ENCODE data around the gene CHRM4.

Gene CHRM4

GRCh38 chr11:46362156-46363030 lies 29.2 kb downstream of the CHRM4 start:
- no peak for DNase-seq (ENCODE audit: insufficient read length, low spot score)
- no peak for FAIRE-seq
- no peak for TF ChIP-seq POLR2A (IDR thresholded peaks at IDR 0.05; ENCODE audit: low read depth, low read length)

- no peak for DNase-seq (ENCODE audit: insufficient read length, low spot score)
- TF ChIP-seq POLR2A (IDR thresholded peaks at IDR 0.05; ENCODE audit: low read depth, low read length) = no peak
- FAIRE-seq = no peak
Observed at GRCh38 chr11:46361283-46362155, 30.1 kb downstream of the CHRM4 start.

- no peak for TF ChIP-seq POLR2A (IDR thresholded peaks at IDR 0.05; ENCODE audit: low read depth, low read length)
- FAIRE-seq (no peak), DNase-seq (ENCODE audit: insufficient read length, low spot score) (no peak)
Observed at GRCh38 chr11:46360878-46361277, 30.7 kb downstream of the CHRM4 start.

- no peak for TF ChIP-seq POLR2A (IDR thresholded peaks at IDR 0.05; ENCODE audit: low read depth, low read length)
- no peak for DNase-seq (ENCODE audit: insufficient read length, low spot score)
- no peak for FAIRE-seq
Observed at GRCh38 chr11:46359953-46360352, 31.6 kb downstream of the CHRM4 start.

- no peak for FAIRE-seq
- DNase-seq (ENCODE audit: insufficient read length, low spot score) = no peak
- no peak for TF ChIP-seq POLR2A (IDR thresholded peaks at IDR 0.05; ENCODE audit: low read depth, low read length)
Observed at GRCh38 chr11:46357483-46357936, 34.1 kb downstream of the CHRM4 start.

- no peak for DNase-seq (ENCODE audit: insufficient read length, low spot score)
- no peak for FAIRE-seq
- no peak for TF ChIP-seq POLR2A (IDR thresholded peaks at IDR 0.05; ENCODE audit: low read depth, low read length)
Observed at GRCh38 chr11:46356924-46357482, 34.6 kb downstream of the CHRM4 start.

- no peak for DNase-seq (ENCODE audit: insufficient read length, low spot score)
Observed at GRCh38 chr11:46353698-46354097, 37.9 kb downstream of the CHRM4 start.

GRCh38 chr11:46352063-46352841 lies 39.3 kb downstream of the CHRM4 start:
- DNase-seq (ENCODE audit: insufficient read length, low spot score) (peak; percentile 75), FAIRE-seq (no peak)
- TF ChIP-seq POLR2A (IDR thresholded peaks at IDR 0.05; ENCODE audit: low read depth, low read length) = no peak

More at GRCh38 chr11:46353698-46354097, 37.9 kb downstream of the CHRM4 start:
- no peak for FAIRE-seq
- TF ChIP-seq POLR2A (IDR thresholded peaks at IDR 0.05; ENCODE audit: low read depth, low read length) = no peak

GRCh38 chr11:46351606-46352005 lies 40.0 kb downstream of the CHRM4 start:
- FAIRE-seq = no peak
- no peak for TF ChIP-seq POLR2A (IDR thresholded peaks at IDR 0.05; ENCODE audit: low read depth, low read length)
- DNase-seq (ENCODE audit: insufficient read length, low spot score) = no peak

GRCh38 chr11:46351148-46351547 lies 40.4 kb downstream of the CHRM4 start:
- DNase-seq (ENCODE audit: insufficient read length, low spot score) (no peak), FAIRE-seq (no peak)
- no peak for TF ChIP-seq POLR2A (IDR thresholded peaks at IDR 0.05; ENCODE audit: low read depth, low read length)

- no peak for DNase-seq (ENCODE audit: insufficient read length, low spot score)
- FAIRE-seq = no peak
- no peak for TF ChIP-seq POLR2A (IDR thresholded peaks at IDR 0.05; ENCODE audit: low read depth, low read length)
Observed at GRCh38 chr11:46350695-46351094, 40.9 kb downstream of the CHRM4 start.

- TF ChIP-seq POLR2A (IDR thresholded peaks at IDR 0.05; ENCODE audit: low read depth, low read length) = no peak
- DNase-seq (ENCODE audit: insufficient read length, low spot score) (no peak), FAIRE-seq (no peak)
Observed at GRCh38 chr11:46348566-46349401, 42.8 kb downstream of the CHRM4 start.
